ENCODE results near the gene GPR15LG. TPM values are rescaled to one million over a fixed set of nuclear protein-coding genes. Genes with fewer than 3 reads are reported as not detected.

Gene GPR15LG
- total RNA-seq, 1 experiment from 2014 or later = not detected

DNA sequence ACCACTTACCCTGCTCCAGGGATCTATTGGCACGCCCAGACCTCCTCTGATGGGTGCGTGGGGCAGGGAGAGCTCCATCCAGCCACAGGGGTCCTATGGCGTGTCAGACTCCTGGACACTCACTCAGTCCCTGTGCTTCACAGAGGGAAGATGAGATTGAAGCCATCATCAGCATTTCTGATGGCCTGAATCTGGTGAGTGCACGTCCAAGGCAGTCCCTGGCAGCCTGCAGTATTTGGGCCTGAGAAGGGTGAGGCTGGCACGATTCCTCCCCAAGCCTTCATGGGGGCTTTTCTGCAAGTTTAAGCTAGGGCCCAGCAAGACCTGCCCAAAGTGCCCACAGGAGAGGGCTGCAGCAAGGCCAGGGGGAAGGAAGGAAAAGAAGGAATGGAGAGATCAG is 24.0 kb downstream of the GPR15LG start:
- no peak overlapping the region for H2AFZ ChIP-seq (ENCODE audit: low read depth, low read length, poor library complexity, severe bottlenecking)
- DNase-seq (ENCODE audit: low read depth, low spot score) (no peak), ATAC-seq (no peak)
- no peak overlapping the region for H3K4me2 ChIP-seq (ENCODE audit: low read length)
- no TSS peak for BruUV-seq (replicated peaks)
- H3K27ac ChIP-seq (ENCODE audit: low read depth, low read length) = no peak overlapping the region
- H3K9me2 ChIP-seq (ENCODE audit: insufficient read depth) = no peaks in the 10 kb centered on the region
- H3K9ac ChIP-seq (ENCODE audit: low read length) = no peak overlapping the region
- CTCF ChIA-PET = no interaction called here
- H3K36me3 ChIP-seq (ENCODE audit: control insufficient read depth in 1 of 2, insufficient read depth in 2 of 2, low read length in 2 of 2) = no peaks in the 10 kb centered on the region
- H4K20me1 ChIP-seq (ENCODE audit: insufficient read depth) = no peaks in the 10 kb centered on the region
- TF ChIP-seq, protein P1, sequence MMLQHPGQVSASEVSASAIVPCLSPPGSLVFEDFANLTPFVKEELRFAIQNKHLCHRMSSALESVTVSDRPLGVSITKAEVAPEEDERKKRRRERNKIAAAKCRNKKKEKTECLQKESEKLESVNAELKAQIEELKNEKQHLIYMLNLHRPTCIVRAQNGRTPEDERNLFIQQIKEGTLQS (IDR thresholded peaks at IDR 0.05) = no peak
- TF ChIP-seq CBX3 (IDR thresholded peaks at IDR 0.05; ENCODE audit: low read depth) (no peak), ZNF274 (IDR thresholded peaks at IDR 0.05; ENCODE audit: low read depth, low read length) (no peak), EZH2phosphoT487 (IDR thresholded peaks at IDR 0.05; ENCODE audit: borderline replicate concordance) (no peak), ZFX (IDR thresholded peaks at IDR 0.05) (no peak), EGR1 (IDR thresholded peaks at IDR 0.05; ENCODE audit: low read depth) (no peak), TCF7L2 (IDR thresholded peaks at IDR 0.05; ENCODE audit: borderline replicate concordance, extremely low read depth, insufficient read depth, insufficient read length) (no peak), ELF1 (IDR thresholded peaks at IDR 0.05; ENCODE audit: borderline replicate concordance, low read depth) (no peak)
- TF ChIP-seq, protein P2, sequence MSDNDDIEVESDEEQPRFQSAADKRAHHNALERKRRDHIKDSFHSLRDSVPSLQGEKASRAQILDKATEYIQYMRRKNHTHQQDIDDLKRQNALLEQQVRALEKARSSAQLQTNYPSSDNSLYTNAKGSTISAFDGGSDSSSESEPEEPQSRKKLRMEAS (IDR thresholded peaks at IDR 0.05) = no peak
- H3K9me3 ChIP-seq (ENCODE audit: control insufficient read depth in 1 of 2, insufficient read depth in 1 of 2, low read depth in 1 of 2, low read length in 2 of 2) = no peaks in the 10 kb centered on the region
- H3K27me3 ChIP-seq (ENCODE audit: insufficient read depth, low read length) = peaks cover 19% of the 10 kb centered on the region
- no peaks in the 10 kb centered on the region for H3K79me2 ChIP-seq (ENCODE audit: insufficient read depth, low read length)
- intact Hi-C loops (cut with micrococcal nuclease) = no loop called here
- POLR2A ChIA-PET = no interaction called here
- H3K4me1 ChIP-seq (ENCODE audit: control insufficient read depth in 1 of 2, insufficient read depth in 2 of 2, low read length in 2 of 2) = no peaks in the 10 kb centered on the region
- no peak overlapping the region for H3K4me3 ChIP-seq (replicated peaks in 1 of 2; ENCODE audit: low read depth in 1 of 2, low read length in 2 of 2)
- RAD21 ChIA-PET (ENCODE audit: low non-redundant PET in 1 of 2, low total read pairs in 2 of 2, uncharacterized antibody in 2 of 2, unreplicated experiment in 2 of 2) = no interaction called here

GRCh38 chr10:84198206-84198915 is 24.8 kb downstream of the GPR15LG start:
- no peak overlapping the region for H3K27ac ChIP-seq (ENCODE audit: low read depth, low read length)
- H3K9ac ChIP-seq (ENCODE audit: low read length) = no peak overlapping the region
- ChIA-PET POLR2A (no interaction called here), RAD21 (ENCODE audit: low non-redundant PET in 1 of 2, low total read pairs in 2 of 2, uncharacterized antibody in 2 of 2, unreplicated experiment in 2 of 2) (no interaction called here), CTCF (no interaction called here)
- intact Hi-C loops (cut with micrococcal nuclease) = no loop called here
- no peaks in the 10 kb centered on the region for H3K9me2 ChIP-seq (ENCODE audit: insufficient read depth)
- H3K4me1 ChIP-seq (ENCODE audit: control insufficient read depth in 1 of 2, insufficient read depth in 2 of 2, low read length in 2 of 2) = no peaks in the 10 kb centered on the region
- DNase-seq (ENCODE audit: low read depth, low spot score) = no peak
- no peak for ATAC-seq
- H3K4me2 ChIP-seq (ENCODE audit: low read length) = no peak overlapping the region
- no peaks in the 10 kb centered on the region for H3K9me3 ChIP-seq (ENCODE audit: control insufficient read depth in 1 of 2, insufficient read depth in 1 of 2, low read depth in 1 of 2, low read length in 2 of 2)
- TF ChIP-seq EZH2 (IDR thresholded peaks at IDR 0.05) (no peak), SIN3A (IDR thresholded peaks at IDR 0.05; ENCODE audit: low read depth) (no peak), ZBTB33 (IDR thresholded peaks at IDR 0.05; ENCODE audit: extremely low read depth, insufficient replicate concordance, low read length) (no peak), CBX3 (IDR thresholded peaks at IDR 0.05; ENCODE audit: low read depth) (no peak)
- TF ChIP-seq, protein P2 (IDR thresholded peaks at IDR 0.05) = no peak
- TF ChIP-seq, protein P3, sequence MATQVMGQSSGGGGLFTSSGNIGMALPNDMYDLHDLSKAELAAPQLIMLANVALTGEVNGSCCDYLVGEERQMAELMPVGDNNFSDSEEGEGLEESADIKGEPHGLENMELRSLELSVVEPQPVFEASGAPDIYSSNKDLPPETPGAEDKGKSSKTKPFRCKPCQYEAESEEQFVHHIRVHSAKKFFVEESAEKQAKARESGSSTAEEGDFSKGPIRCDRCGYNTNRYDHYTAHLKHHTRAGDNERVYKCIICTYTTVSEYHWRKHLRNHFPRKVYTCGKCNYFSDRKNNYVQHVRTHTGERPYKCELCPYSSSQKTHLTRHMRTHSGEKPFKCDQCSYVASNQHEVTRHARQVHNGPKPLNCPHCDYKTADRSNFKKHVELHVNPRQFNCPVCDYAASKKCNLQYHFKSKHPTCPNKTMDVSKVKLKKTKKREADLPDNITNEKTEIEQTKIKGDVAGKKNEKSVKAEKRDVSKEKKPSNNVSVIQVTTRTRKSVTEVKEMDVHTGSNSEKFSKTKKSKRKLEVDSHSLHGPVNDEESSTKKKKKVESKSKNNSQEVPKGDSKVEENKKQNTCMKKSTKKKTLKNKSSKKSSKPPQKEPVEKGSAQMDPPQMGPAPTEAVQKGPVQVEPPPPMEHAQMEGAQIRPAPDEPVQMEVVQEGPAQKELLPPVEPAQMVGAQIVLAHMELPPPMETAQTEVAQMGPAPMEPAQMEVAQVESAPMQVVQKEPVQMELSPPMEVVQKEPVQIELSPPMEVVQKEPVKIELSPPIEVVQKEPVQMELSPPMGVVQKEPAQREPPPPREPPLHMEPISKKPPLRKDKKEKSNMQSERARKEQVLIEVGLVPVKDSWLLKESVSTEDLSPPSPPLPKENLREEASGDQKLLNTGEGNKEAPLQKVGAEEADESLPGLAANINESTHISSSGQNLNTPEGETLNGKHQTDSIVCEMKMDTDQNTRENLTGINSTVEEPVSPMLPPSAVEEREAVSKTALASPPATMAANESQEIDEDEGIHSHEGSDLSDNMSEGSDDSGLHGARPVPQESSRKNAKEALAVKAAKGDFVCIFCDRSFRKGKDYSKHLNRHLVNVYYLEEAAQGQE (IDR thresholded peaks at IDR 0.05; ENCODE audit: low read depth) = no peak
- no peaks in the 10 kb centered on the region for H3K79me2 ChIP-seq (ENCODE audit: insufficient read depth, low read length)
- H4K20me1 ChIP-seq (ENCODE audit: insufficient read depth) = no peaks in the 10 kb centered on the region
- peaks cover 19% of the 10 kb centered on the region for H3K27me3 ChIP-seq (ENCODE audit: insufficient read depth, low read length)
- H3K4me3 ChIP-seq (replicated peaks in 1 of 2; ENCODE audit: low read depth in 1 of 2, low read length in 2 of 2) = no peak overlapping the region
- no peaks in the 10 kb centered on the region for H3K36me3 ChIP-seq (ENCODE audit: control insufficient read depth in 1 of 2, insufficient read depth in 2 of 2, low read length in 2 of 2)
- H2AFZ ChIP-seq (ENCODE audit: low read depth, low read length, poor library complexity, severe bottlenecking) = no peak overlapping the region
- BruUV-seq (replicated peaks) = no TSS peak
